Inflammatory macrophage treated with lipopolysaccharide for 1 hour (primary cell): Measurements from ENCODE around the gene HMCN2.
"Not testable (repeated sequence)": the region's sequence is repeated elsewhere in the genome, so short reads cannot be mapped to it uniquely, and the experiment has no call there.

ENCODE experiments used
- DNase-seq, 2 donors: peaks; one replicate each; pipeline ENCODE4 v3.0.0-alpha.2; 2020 to 2022

HMCN2 gene

GRCh38 chr9:130333041-130333711, 67.6 kb downstream of the HMCN2 start:
- DNase-seq = no peak

GRCh38 chr9:130333712-130334062, 68.1 kb downstream of the HMCN2 start:
- no peak for DNase-seq

GRCh38 chr9:130334915-130335314, 69.4 kb downstream of the HMCN2 start:
- DNase-seq = no peak

GRCh38 chr9:130336027-130336610, 70.6 kb downstream of the HMCN2 start:
- no peak for DNase-seq

- DNase-seq = no peak
Observed at GRCh38 chr9:130336885-130337284, 71.3 kb downstream of the HMCN2 start.

- DNase-seq = no peak
Observed at GRCh38 chr9:130337318-130337717, 71.8 kb downstream of the HMCN2 start.

- no peak for DNase-seq
Observed at GRCh38 chr9:130337784-130338380, 72.3 kb downstream of the HMCN2 start.

GRCh38 chr9:130338891-130339290, 73.3 kb downstream of the HMCN2 start:
- DNase-seq = not testable (repeated sequence)

GRCh38 chr9:130339306-130339705, 73.7 kb downstream of the HMCN2 start:
- no peak for DNase-seq

- DNase-seq = peak in 1 of 2 donors; percentile 40
Observed at GRCh38 chr9:130340011-130340410, 74.5 kb downstream of the HMCN2 start.

GRCh38 chr9:130340557-130340956, 75.0 kb downstream of the HMCN2 start:
- not testable (repeated sequence) for DNase-seq

GRCh38 chr9:130341128-130341527, 75.6 kb downstream of the HMCN2 start:
- DNase-seq = no peak

GRCh38 chr9:130341839-130342713, 76.5 kb downstream of the HMCN2 start:
- no peak for DNase-seq

GRCh38 chr9:130342714-130343085, 77.1 kb downstream of the HMCN2 start:
- DNase-seq = no peak

GRCh38 chr9:130343445-130343918, 77.9 kb downstream of the HMCN2 start:
- peak in 1 of 2 donors; percentile 32 for DNase-seq

- no peak for DNase-seq
Observed at GRCh38 chr9:130344366-130344765, 78.8 kb downstream of the HMCN2 start.

- DNase-seq = no peak
Observed at GRCh38 chr9:130345009-130345896, 79.7 kb downstream of the HMCN2 start.

GRCh38 chr9:130345897-130346385, 80.4 kb downstream of the HMCN2 start:
- DNase-seq = no peak

GRCh38 chr9:130346431-130346830, 80.9 kb downstream of the HMCN2 start:
- no peak for DNase-seq

- no peak for DNase-seq
Observed at GRCh38 chr9:130347036-130347435, 81.5 kb downstream of the HMCN2 start.

GRCh38 chr9:130347931-130348330, 82.4 kb downstream of the HMCN2 start:
- DNase-seq = no peak

- no peak for DNase-seq
Observed at GRCh38 chr9:130348341-130348740, 82.8 kb downstream of the HMCN2 start.
